GM23338 (cell line): ENCODE data around the gene ERRFI1.

Source experiments
- CREB1 ChIP-seq: fragments of 250-450 bp; sonication (Bioruptor Pico); IDR thresholded peaks from 2 replicates; pipeline ENCODE4 v1.5.0; 2020; ENCODE audit warnings: low read depth, mild to moderate bottlenecking, moderate library complexity
- EZH2 ChIP-seq: fragments of 200-600 bp; sonication (generic); IDR thresholded peaks from one replicate; pipeline ENCODE4 v1.8.0; 2017; ENCODE audit warnings: antibody characterized with exemption, mild to moderate bottlenecking, low read depth; ENCODE audit not compliant: unreplicated experiment
- EZH2phosphoT487 ChIP-seq: fragments of 200-600 bp; sonication (generic); IDR thresholded peaks from one replicate; pipeline ENCODE4 v1.8.1; 2018; ENCODE audit warnings: antibody characterized with exemption; ENCODE audit not compliant: unreplicated experiment
- JUNB ChIP-seq: IDR thresholded peaks from one replicate; pipeline ENCODE4 v1.6.1; 2016; ENCODE audit warnings: antibody characterized with exemption; ENCODE audit not compliant: unreplicated experiment
- NANOG ChIP-seq: IDR thresholded peaks from 2 replicates; pipeline ENCODE4 v1.6.1; 2016; ENCODE audit warnings: antibody characterized with exemption, borderline replicate concordance
- POLR2AphosphoS5 ChIP-seq: IDR thresholded peaks from 2 replicates; pipeline ENCODE4 v1.6.1; 2016; ENCODE audit warnings: antibody characterized with exemption, low read depth
- STAT1 ChIP-seq: IDR thresholded peaks from one replicate; pipeline ENCODE4 v1.6.1; 2016; ENCODE audit warnings: antibody characterized with exemption; ENCODE audit not compliant: unreplicated experiment
- ZNF331 ChIP-seq: fragments of 250-450 bp; sonication (Bioruptor Pico); IDR thresholded peaks from 2 replicates; pipeline ENCODE4 v1.5.0; 2020; ENCODE audit warnings: low read depth, mild to moderate bottlenecking, moderate library complexity
- TF ChIP-seq, protein P1 (sequence below): IDR thresholded peaks from one replicate; pipeline ENCODE4 v1.6.1; 2018; ENCODE audit warnings: antibody characterized with exemption; ENCODE audit not compliant: unreplicated experiment
- TF ChIP-seq, protein P2 (sequence below), 2 experiments: fragments of 200-600 bp in 1 of 2; sonication (generic) in 1 of 2; conservative IDR thresholded peaks; 2 replicates each; pipeline versions ENCODE4 v1.5.1 to v1.6.1; 2016 to 2017; ENCODE audit warnings: antibody characterized with exemption in 2 of 2, low read depth in 2 of 2, mild to moderate bottlenecking in 2 of 2, moderate library complexity in 1 of 2
- TF ChIP-seq, protein P3 (sequence below): fragments of 250-450 bp; sonication (Bioruptor Pico); IDR thresholded peaks from 2 replicates; pipeline ENCODE4 v1.5.0; 2020; ENCODE audit warnings: mild to moderate bottlenecking, moderate library complexity
- TF ChIP-seq, protein P4 (sequence below): IDR thresholded peaks from 2 replicates; pipeline ENCODE4 v1.6.1; 2016; ENCODE audit warnings: antibody characterized with exemption

DNA sequence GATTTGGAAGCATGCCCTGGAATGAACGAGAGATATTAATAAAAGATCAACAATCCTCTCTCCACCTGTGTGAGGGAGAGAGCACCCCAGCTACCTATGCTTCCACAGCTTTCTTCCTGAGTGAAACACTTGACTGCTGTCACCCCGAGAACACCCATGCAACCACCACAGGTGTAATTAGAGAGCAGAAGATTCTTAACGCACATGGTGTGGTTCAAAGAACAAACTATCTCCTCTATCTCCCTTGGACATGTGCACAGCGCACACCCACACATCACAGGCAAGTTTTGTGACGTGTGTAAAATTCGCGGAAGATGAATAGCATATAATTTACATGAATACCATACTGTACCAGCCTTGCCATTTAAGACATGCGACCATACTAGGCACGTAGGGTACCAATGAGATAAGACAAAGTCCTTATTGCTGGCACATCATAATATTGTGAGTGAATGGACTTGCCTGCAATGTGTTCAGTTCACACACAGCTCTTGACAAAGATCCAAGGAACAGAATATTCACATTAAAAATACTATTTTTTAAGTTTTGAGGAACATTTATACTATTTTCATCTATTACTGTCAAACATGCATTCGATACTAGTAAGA lies 11.6 kb downstream of the ERRFI1 start:
- TF ChIP-seq EZH2 (no peak), POLR2AphosphoS5 (no peak), JUNB (no peak), EZH2phosphoT487 (no peak), STAT1 (no peak), CREB1 (CRISPR knock-in tag) (no peak), ZNF331 (no peak), NANOG (no peak)
- TF ChIP-seq, protein P1, sequence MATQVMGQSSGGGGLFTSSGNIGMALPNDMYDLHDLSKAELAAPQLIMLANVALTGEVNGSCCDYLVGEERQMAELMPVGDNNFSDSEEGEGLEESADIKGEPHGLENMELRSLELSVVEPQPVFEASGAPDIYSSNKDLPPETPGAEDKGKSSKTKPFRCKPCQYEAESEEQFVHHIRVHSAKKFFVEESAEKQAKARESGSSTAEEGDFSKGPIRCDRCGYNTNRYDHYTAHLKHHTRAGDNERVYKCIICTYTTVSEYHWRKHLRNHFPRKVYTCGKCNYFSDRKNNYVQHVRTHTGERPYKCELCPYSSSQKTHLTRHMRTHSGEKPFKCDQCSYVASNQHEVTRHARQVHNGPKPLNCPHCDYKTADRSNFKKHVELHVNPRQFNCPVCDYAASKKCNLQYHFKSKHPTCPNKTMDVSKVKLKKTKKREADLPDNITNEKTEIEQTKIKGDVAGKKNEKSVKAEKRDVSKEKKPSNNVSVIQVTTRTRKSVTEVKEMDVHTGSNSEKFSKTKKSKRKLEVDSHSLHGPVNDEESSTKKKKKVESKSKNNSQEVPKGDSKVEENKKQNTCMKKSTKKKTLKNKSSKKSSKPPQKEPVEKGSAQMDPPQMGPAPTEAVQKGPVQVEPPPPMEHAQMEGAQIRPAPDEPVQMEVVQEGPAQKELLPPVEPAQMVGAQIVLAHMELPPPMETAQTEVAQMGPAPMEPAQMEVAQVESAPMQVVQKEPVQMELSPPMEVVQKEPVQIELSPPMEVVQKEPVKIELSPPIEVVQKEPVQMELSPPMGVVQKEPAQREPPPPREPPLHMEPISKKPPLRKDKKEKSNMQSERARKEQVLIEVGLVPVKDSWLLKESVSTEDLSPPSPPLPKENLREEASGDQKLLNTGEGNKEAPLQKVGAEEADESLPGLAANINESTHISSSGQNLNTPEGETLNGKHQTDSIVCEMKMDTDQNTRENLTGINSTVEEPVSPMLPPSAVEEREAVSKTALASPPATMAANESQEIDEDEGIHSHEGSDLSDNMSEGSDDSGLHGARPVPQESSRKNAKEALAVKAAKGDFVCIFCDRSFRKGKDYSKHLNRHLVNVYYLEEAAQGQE: no peak
- TF ChIP-seq, protein P2, sequence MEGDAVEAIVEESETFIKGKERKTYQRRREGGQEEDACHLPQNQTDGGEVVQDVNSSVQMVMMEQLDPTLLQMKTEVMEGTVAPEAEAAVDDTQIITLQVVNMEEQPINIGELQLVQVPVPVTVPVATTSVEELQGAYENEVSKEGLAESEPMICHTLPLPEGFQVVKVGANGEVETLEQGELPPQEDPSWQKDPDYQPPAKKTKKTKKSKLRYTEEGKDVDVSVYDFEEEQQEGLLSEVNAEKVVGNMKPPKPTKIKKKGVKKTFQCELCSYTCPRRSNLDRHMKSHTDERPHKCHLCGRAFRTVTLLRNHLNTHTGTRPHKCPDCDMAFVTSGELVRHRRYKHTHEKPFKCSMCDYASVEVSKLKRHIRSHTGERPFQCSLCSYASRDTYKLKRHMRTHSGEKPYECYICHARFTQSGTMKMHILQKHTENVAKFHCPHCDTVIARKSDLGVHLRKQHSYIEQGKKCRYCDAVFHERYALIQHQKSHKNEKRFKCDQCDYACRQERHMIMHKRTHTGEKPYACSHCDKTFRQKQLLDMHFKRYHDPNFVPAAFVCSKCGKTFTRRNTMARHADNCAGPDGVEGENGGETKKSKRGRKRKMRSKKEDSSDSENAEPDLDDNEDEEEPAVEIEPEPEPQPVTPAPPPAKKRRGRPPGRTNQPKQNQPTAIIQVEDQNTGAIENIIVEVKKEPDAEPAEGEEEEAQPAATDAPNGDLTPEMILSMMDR (conservative IDR thresholded peaks at IDR 0.05; ENCODE audit: low read depth in 2 of 2): no peak
- TF ChIP-seq, protein P3, sequence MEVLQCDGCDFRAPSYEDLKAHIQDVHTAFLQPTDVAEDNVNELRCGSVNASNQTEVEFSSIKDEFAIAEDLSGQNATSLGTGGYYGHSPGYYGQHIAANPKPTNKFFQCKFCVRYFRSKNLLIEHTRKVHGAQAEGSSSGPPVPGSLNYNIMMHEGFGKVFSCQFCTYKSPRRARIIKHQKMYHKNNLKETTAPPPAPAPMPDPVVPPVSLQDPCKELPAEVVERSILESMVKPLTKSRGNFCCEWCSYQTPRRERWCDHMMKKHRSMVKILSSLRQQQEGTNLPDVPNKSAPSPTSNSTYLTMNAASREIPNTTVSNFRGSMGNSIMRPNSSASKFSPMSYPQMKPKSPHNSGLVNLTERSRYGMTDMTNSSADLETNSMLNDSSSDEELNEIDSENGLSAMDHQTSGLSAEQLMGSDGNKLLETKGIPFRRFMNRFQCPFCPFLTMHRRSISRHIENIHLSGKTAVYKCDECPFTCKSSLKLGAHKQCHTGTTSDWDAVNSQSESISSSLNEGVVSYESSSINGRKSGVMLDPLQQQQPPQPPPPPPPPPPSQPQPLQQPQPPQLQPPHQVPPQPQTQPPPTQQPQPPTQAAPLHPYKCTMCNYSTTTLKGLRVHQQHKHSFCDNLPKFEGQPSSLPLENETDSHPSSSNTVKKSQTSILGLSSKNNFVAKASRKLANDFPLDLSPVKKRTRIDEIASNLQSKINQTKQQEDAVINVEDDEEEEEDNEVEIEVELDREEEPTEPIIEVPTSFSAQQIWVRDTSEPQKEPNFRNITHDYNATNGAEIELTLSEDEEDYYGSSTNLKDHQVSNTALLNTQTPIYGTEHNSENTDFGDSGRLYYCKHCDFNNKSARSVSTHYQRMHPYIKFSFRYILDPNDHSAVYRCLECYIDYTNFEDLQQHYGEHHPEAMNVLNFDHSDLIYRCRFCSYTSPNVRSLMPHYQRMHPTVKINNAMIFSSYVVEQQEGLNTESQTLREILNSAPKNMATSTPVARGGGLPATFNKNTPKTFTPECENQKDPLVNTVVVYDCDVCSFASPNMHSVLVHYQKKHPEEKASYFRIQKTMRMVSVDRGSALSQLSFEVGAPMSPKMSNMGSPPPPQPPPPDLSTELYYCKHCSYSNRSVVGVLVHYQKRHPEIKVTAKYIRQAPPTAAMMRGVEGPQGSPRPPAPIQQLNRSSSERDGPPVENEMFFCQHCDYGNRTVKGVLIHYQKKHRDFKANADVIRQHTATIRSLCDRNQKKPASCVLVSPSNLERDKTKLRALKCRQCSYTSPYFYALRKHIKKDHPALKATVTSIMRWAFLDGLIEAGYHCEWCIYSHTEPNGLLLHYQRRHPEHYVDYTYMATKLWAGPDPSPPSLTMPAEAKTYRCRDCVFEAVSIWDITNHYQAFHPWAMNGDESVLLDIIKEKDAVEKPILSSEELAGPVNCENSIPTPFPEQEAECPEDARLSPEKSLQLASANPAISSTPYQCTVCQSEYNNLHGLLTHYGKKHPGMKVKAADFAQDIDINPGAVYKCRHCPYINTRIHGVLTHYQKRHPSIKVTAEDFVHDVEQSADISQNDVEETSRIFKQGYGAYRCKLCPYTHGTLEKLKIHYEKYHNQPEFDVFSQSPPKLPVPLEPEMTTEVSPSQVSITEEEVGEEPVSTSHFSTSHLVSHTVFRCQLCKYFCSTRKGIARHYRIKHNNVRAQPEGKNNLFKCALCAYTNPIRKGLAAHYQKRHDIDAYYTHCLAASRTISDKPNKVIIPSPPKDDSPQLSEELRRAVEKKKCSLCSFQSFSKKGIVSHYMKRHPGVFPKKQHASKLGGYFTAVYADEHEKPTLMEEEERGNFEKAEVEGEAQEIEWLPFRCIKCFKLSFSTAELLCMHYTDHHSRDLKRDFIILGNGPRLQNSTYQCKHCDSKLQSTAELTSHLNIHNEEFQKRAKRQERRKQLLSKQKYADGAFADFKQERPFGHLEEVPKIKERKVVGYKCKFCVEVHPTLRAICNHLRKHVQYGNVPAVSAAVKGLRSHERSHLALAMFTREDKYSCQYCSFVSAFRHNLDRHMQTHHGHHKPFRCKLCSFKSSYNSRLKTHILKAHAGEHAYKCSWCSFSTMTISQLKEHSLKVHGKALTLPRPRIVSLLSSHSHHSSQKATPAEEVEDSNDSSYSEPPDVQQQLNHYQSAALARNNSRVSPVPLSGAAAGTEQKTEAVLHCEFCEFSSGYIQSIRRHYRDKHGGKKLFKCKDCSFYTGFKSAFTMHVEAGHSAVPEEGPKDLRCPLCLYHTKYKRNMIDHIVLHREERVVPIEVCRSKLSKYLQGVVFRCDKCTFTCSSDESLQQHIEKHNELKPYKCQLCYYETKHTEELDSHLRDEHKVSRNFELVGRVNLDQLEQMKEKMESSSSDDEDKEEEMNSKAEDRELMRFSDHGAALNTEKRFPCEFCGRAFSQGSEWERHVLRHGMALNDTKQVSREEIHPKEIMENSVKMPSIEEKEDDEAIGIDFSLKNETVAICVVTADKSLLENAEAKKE (CRISPR knock-in tag): no peak
- TF ChIP-seq, protein P4, sequence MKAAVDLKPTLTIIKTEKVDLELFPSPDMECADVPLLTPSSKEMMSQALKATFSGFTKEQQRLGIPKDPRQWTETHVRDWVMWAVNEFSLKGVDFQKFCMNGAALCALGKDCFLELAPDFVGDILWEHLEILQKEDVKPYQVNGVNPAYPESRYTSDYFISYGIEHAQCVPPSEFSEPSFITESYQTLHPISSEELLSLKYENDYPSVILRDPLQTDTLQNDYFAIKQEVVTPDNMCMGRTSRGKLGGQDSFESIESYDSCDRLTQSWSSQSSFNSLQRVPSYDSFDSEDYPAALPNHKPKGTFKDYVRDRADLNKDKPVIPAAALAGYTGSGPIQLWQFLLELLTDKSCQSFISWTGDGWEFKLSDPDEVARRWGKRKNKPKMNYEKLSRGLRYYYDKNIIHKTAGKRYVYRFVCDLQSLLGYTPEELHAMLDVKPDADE: no peak
